GM19324 (cell line): ENCODE results near the gene GRHL3.
"Not testable (repeated sequence)": the region's sequence is repeated elsewhere in the genome, so short reads cannot be mapped to it uniquely, and the experiment has no call there.

Source experiments
- ATAC-seq: cut with Tn5 transposase; IDR thresholded peaks from one replicate; pipeline ENCODE4 v1.9.1; 2021; ENCODE audit warnings: mild to moderate bottlenecking, moderate library complexity; ENCODE audit not compliant: unreplicated experiment, low FRiP score

GRHL3 gene

GRCh38 chr1:24319312-24319863 lies at the start of gene GRHL3:
TSS of gene GRHL3 (plus strand) at chr1:24319357. CDS start at chr1:24319552, 195 bp downstream.
- no peak for ATAC-seq

DNA sequence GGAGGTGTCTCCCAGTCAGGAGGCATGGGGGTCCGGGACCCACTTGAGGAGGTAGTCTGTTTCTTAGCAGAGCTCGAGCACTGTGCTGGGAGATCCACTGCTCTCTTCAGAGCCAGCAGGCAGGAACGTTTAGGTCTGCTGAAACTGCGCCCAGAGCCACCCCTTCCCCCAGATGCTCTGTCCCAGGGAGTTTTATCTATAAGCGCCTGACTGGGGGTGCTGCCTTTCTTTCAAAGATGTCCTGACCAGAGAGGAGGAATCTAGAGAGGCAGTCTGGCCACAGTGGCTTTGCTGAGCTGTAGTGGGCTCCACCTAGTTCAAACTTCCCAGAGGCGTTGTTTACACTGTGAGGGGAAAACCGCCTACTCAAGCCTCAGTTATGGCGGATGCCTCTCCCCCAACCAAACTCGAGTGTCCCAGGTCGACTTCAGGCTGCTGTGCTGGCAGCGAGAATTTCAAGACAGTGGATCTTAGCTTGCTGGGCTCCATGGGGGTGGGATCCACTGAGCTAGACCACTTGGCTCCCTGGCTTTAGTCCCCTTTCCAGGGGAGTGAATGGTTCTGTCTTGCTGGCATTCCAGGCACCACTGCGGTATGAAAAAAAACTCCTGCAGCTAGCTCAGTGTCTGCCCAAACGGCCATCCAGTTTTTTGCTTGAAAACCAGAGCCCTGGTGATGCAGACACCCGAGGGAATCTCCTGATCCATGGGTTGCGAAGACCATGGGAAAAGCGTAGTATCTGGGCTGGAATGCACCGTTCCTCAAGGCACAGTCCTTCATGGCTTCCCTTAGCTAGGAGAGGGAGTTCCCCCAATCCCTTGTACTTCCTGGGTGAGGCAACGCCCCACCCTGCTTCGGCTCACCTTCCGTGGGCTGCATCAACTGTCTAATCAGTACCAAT lies 44.7 kb upstream of the GRHL3 start:
- ATAC-seq = not testable (repeated sequence)

DNA sequence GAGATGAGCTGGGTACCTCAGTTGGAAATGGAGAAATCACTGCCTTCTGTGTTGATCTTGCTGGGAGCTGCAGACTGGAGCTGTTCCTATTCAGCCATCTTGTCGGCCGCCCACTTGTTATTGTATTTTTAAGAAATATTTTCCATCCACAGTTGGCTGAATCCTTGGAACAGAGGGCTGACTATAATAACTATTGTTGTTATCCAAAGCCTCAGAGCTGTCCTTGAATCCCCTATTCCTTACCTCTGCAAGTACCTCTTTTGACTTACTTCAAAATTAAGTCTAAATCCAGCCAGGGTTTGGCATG lies 44.1 kb upstream of the GRHL3 start:
- no peak for ATAC-seq

DNA sequence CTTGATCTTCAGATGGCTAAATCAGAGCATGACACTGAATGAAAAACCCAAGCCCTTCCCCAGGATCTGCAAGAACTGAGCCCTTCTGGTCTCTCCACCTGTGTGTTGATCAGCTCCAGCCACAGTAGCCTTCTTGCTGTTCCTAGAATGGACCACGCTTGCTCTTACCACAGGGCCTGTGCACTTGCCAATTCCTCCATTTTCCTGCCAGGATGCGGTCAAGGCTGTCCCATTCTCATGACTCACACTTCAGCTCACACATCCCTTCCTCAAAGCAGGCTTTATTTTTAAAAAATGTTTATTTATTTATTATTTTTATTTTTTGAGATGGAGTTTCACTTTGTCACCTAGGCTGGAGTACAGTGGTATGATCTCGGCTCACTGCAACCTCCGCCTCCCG lies 43.6 kb upstream of the GRHL3 start:
- ATAC-seq = no peak

- no peak for ATAC-seq
Measured at GRCh38 chr1:24276791-24277190, 42.4 kb upstream of the GRHL3 start.

DNA sequence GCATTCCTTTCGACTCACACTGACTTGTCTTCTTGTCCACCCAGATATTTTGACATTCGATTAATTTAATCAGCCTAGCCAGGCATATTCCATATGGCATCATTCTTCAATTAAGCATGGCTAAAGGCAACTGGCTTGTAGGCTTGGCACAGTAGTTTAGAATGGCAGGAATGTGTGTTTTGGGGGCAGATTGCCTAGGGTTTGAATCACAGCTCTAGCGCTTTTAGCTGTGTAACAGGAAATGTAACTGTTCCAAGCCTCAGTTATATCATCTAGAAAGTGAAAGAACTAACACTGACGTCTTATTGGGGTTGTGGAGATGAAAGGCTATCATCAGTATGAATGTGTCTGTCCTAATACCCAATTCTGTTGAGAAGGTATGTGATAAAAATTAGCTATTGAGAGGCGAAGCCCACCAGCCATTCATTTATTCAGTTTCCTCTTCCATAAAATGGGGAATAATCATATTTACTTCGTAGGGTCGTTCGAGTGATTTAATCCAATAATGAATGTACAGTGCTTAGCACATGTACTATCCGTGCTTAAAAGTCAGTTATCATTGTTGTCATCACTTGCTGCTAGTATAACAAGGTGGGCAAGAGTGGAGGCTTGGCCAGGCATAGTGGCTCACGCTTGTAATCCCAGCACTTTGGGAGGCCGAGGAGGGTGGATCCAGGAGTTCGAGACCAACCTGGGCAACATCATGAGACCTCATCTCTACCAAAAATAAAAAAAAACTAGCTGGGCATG lies 41.6 kb upstream of the GRHL3 start:
- no peak for ATAC-seq

- no peak for ATAC-seq
Measured at GRCh38 chr1:24278726-24279125, 40.4 kb upstream of the GRHL3 start.

DNA sequence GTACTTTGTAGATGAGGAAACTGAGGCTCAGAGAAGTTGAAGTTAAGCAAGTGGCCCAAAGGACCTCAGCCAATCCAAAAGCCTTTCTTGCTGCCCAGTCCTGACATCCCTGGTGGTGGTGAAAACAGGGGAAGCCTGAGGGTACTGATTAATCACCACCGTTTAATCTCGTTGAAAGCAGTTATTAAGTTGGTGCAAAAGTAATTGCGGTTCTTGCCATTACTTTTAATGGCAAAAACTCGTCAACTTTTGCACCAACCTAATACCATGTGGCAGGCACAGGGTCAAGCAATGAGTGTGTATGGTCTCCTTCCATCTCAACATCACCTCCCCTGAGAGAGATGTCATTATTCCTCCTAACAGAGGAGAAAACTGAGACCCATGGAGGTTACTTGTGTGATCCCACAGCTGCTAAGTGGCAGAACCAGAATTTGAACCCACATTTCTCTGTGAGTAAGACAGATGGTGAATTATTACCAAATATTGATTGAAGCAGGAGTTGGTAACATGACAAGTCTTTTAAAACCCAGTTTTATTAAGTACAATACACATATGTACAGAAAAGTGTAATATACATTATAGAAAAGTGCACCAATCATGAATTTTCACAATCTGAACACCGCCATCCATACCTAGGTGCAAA lies 39.4 kb upstream of the GRHL3 start:
- no peak for ATAC-seq

DNA sequence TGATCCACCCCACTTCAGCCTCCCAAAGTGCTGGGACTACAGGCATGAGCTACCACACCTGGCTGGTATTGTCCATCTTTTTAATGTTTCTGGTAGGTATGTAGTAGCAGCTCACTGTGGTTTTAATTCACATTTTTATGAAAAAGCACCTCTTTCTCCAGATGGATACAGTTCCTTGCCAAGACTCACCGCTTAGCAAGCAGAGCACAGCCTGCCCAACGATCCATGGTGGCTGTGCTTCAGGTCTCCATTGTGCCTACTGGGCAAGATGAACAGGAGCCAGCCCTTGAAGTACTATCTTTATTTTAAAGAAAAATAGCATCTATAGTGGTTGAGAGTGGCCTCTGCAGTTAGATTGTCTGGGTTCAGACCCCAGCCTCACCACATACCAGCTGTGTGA lies 37.6 kb upstream of the GRHL3 start:
- ATAC-seq = no peak

DNA sequence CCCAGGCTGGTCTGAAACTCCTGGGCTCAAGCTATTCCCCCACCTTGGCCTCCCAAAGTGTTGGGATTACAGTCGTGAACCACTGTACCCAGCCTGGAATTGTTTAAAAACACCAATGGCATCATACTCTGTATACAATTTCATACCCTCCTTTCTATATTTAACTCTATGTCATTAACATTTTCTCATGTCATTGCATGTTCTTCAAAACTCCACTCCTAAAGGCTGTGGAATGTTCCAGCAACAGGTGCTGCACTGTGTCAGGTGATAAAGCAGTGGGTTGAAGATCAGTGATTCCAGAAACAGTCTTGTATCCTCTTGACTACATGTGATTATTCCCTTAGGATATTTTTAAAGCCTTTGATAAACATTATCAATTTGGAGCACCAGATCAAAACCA lies 36.7 kb upstream of the GRHL3 start:
- no peak for ATAC-seq

DNA sequence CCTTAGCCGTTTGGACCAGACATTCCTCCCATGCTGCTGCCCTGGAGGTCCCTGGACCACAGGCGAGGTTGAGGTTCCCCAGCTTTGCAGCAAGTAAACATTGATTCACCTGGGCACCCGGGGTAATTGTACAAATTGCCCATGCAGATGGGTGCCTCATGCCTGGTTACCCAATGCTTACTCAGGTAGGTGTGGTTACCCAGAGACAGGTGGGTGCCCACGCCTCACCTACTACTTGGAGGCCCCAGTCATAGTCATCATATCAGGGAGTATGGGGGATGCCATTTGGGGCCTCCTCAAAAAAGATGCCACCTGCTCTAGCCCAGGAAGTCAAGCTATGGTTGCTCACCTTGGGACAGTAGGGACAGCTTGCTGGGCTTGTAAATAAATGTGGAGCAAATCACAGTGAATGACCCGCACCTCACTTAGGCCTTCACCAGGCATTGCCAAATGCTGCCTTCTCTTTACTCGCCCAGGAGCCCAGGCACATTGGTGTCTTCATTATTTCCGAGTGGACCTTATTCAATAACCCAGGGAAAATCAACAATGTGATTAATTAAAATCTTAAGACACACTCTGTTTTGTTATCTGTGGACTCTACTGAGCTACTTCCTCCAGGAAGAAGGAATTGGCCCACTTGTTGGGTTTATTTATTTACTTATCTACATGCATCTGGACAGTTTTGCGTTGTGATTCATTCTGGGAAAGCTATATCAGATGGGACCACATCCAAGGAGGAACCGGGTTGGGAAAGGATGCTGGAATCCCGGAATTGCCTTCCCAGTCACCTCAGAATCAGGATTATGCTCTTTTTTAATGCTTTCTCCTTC lies 35.6 kb upstream of the GRHL3 start:
- ATAC-seq = no peak

- ATAC-seq = no peak
Measured at GRCh38 chr1:24284156-24284471, 35.0 kb upstream of the GRHL3 start.

GRCh38 chr1:24285231-24285630 lies 33.9 kb upstream of the GRHL3 start:
- ATAC-seq = no peak

DNA sequence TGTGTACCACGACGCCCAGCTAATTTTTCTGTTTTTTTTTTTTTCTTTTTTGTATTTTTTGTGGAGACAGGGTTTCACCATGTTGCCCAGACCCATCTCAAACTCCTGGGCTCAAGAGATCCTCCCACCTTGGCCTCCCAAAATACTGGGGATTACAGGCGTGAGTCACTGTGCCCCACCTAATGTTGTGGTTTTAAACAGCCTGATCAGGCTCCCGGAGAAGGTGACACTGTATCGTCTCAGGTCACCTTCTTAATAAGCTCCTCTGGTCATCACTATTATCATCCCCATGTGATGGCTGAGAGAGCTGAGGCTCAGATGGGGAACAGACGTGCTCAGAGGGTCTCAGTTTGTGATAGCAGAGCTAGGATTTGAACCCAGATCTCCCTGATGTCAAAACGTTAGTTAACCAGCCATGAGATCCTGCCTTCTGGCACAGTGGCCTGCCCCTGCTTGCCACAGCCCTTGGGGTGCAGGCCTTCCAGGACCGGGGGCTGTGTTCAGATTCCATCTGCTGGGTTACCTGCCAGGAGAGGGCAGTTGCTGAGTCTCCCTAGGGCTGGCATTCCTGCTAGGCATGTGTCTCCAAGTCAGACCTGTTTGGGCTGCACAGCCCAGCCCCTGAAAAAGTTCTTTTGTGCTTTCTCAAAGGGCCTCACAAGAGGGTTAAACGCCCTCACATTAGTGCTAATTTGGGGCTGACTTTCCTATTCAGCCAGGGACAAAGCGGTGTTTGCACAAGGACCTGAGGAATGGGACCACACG lies 32.7 kb upstream of the GRHL3 start:
- ATAC-seq = no peak

GRCh38 chr1:24287779-24288178 lies 31.4 kb upstream of the GRHL3 start:
- not testable (repeated sequence) for ATAC-seq

- no peak for ATAC-seq
Measured at GRCh38 chr1:24288479-24288878, 30.7 kb upstream of the GRHL3 start.

DNA sequence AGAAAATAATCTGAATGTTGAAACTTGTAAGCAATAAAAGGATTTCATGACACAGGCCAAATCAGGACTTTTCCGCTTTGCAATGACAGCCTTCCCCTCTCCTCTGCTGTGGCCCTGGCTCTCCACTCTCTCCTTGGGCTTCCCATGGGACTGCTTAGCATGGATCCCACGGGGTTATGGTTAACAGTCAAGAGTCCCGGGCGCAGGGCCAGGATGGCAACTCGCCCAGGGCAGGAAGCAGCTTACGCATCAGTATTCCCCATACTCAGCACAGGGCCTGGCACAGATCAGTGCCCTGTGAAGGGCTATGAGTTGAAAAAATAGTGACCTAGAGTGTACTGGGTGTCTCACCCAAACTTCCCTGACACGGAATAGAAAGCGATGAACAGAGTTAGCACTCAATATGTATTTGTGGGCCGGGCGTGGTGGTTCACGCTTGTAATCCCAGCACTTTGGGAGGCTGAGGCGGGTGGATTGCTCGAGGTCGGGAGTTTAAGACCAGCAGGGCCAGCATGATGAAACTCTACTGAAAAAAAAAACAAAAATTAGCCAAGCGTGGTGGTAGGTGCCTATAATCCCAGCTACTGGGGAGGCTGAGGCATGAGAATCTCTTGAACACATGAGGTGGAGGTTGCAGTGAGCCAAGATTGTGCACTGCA lies 29.1 kb upstream of the GRHL3 start:
- ATAC-seq = no peak

GRCh38 chr1:24290933-24291487 lies 28.1 kb upstream of the GRHL3 start:
- ATAC-seq = no peak

- no peak for ATAC-seq
Measured at GRCh38 chr1:24292103-24292502, 27.1 kb upstream of the GRHL3 start.
